Heart left ventricle (tissue), 16 donors: ENCODE data around the gene POLR1C. TPM values are rescaled to one million over a fixed set of nuclear protein-coding genes. Genes with fewer than 3 reads are reported as not detected.
"Not testable (repeated sequence)": the region's sequence is repeated elsewhere in the genome, so short reads cannot be mapped to it uniquely, and the experiment has no call there.

ENCODE experiments used
- ATAC-seq, 4 donors: fragments of 200-7000 bp; cut with Tn5 transposase; one replicate each; pipeline ENCODE4 v1.9.1; 2020 to 2022; ENCODE audit warnings: moderate library complexity in 4 of 4, mild to moderate bottlenecking in 3 of 4, moderate number of reproducible peaks in 1 of 4
- DNase-seq, 5 donors: peaks; one replicate each; pipeline ENCODE4 v3.0.0-alpha.2; 2020
- H3K27ac ChIP-seq, 12 donors: fragments of 200-600 bp; sonication (generic) in 4 of 12; one replicate each; pipeline versions ENCODE4 v1.5.0 to v1.8.0; 2016 to 2022; ENCODE audit warnings: mild to moderate bottlenecking in 2 of 12
- H3K27me3 ChIP-seq, 9 donors: fragments of 200-600 bp; sonication (generic) in 2 of 9; one replicate each; pipeline versions ENCODE4 v1.5.1 to v1.8.0; 2016 to 2022; ENCODE audit warnings: mild to moderate bottlenecking in 3 of 9
- H3K36me3 ChIP-seq, 9 donors: fragments of 200-600 bp; sonication (generic) in 2 of 9; one replicate each; pipeline versions ENCODE4 v1.5.0 to v1.8.0; 2018 to 2022; ENCODE audit warnings: mild to moderate bottlenecking in 2 of 9
- H3K4me1 ChIP-seq, 12 donors: fragments of 200-600 bp; sonication (generic) in 4 of 12; one replicate each; pipeline versions ENCODE4 v1.5.0 to v1.8.0; 2016 to 2022; ENCODE audit warnings: mild to moderate bottlenecking in 3 of 12
- H3K4me3 ChIP-seq, 12 donors: fragments of 200-600 bp; sonication (generic) in 4 of 12; one replicate each; pipeline versions ENCODE4 v1.5.0 to v1.8.0; 2017 to 2022; ENCODE audit warnings: mild to moderate bottlenecking in 9 of 12, moderate library complexity in 4 of 12
- H3K9me3 ChIP-seq, 12 donors: fragments of 200-600 bp; sonication (generic) in 4 of 12; one replicate each; pipeline versions ENCODE4 v1.5.0 to v1.8.0; 2016 to 2022; ENCODE audit warnings: mild to moderate bottlenecking in 1 of 12
- POLR2A ChIP-seq, 2 donors: fragments of 450-650 bp; IDR thresholded peaks; one replicate each; pipeline ENCODE4 v1.6.1; 2017; ENCODE audit warnings: antibody characterized with exemption in 2 of 2, mild to moderate bottlenecking in 2 of 2, moderate library complexity in 2 of 2
- WGBS, 4 donors: extraction: QIAGEN DNeasy Blood & Tissue Kit in 2 of 4; methylation state at CpG; one replicate each; pipeline versions ENCODE4 v1.1.5 to v1.1.7; 2013 to 2018; 5-methylcytosine and 5-hydroxymethylcytosine counted together
- intact Hi-C, 10 donors: fragments of 100-400 bp; cut with DNase I; formaldehyde crosslinking; loops; one replicate each; pipeline versions ENCODE4 v1.11.1 to v1.14.2; 2022
- polyA plus RNA-seq, 2 donors: library from polyadenylated mRNA; stranded (reverse); fragments of 200-250 nt; gene quantifications; one replicate each; pipeline ENCODE4 v1.2.3, GENCODE V29; 2013
- total RNA-seq, 9 donors: library from RNA; depleted of rRNA in 2 of 9; stranded (reverse); fragments of >200 nt in 2 of 9; fragmentation: NEBNext Ultra II Directional in 3 of 9; extraction: Animal tissue kit (Norgen Biotek cat#: 25700) in 3 of 9; gene quantifications; one replicate each; pipeline versions ENCODE4 v1.1.0 to v1.2.4, GENCODE V29; 2016 to 2023
- TF ChIP-seq, protein P1 (sequence below), 12 donors: fragments of 200-600 bp; sonication (generic) in 4 of 12; IDR thresholded peaks; one replicate each; pipeline versions ENCODE4 v1.5.0 to v1.8.0; 2018 to 2022; ENCODE audit warnings: antibody characterized with exemption in 12 of 12, mild to moderate bottlenecking in 5 of 12
- donor health status: ischemic (EF 13 %, LVEDD 7.1; RV severe dilation, severe dysfunction).
- donor health status: healthy with polysubstance abuse.
- donor health status: DM: no; HTN: yes; CAD: no.
- donor health status: DM: no; HTN: no; CAD: no.
- donor health status: ischemic (EF 25% LVEDD 6.9; RV normal size, moderate dysfunction).
- donor health status: ischemic (EF 25% LVEDD 5.7; RV mildly dilated, moderate dysfunction).
- donor health status: healthy.
- donor health status: DM: yes; HTN: yes; CAD: no.
- donor health status: ischemic (EF 35%, LVEDD 5.7; RV mildly dilated, moderate dysfunction).
- donor health status: nonischemic (EF 11% LVEDD 7.7; RV severe dilation, severe dysfunction).
- donor health status: DM: yes; HTN: yes; CAD: no.
- donor health status: PGD.
- donor health status: ischemic (EF 29% LVEDD 5.4; RV normal size, mild dysfunction).
- donor health status: nonischemic (EF 23%, LVEDD 6.1; RV moderate dilation, normal function).

Gene POLR1C
- total and polyA plus RNA-seq, 11 donors: 9.5 to 52.9 (median 13.5) TPM

DNA sequence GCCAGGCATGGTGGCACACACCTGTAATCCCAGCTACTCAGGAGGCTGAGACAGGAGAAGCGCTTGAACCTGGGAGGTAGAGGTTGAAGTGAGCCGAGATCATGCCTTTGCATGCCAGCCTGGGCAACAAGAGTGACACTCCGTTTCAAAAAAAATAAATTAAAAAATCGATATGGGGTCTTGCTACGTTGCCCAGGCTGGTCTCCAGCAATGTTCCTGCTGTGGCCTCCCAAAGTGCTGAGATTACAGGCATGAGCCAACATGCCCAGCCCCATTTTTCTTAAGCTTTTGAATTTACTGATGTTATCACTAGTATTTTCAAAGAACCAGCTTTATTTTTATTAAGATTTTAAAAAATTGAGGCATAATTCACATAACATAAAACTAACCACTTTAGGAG is 23.6 kb downstream of the POLR1C start:
- intact Hi-C loops: no loop called here
- TF ChIP-seq, protein P1, sequence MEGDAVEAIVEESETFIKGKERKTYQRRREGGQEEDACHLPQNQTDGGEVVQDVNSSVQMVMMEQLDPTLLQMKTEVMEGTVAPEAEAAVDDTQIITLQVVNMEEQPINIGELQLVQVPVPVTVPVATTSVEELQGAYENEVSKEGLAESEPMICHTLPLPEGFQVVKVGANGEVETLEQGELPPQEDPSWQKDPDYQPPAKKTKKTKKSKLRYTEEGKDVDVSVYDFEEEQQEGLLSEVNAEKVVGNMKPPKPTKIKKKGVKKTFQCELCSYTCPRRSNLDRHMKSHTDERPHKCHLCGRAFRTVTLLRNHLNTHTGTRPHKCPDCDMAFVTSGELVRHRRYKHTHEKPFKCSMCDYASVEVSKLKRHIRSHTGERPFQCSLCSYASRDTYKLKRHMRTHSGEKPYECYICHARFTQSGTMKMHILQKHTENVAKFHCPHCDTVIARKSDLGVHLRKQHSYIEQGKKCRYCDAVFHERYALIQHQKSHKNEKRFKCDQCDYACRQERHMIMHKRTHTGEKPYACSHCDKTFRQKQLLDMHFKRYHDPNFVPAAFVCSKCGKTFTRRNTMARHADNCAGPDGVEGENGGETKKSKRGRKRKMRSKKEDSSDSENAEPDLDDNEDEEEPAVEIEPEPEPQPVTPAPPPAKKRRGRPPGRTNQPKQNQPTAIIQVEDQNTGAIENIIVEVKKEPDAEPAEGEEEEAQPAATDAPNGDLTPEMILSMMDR (IDR thresholded peaks at IDR 0.05): no peak
- TF ChIP-seq POLR2A (IDR thresholded peaks at IDR 0.05): no peak
- no peaks in the 10 kb centered on the region for H3K27me3 ChIP-seq
- peaks cover 0 to 90% (median 72%) of the 10 kb centered on the region in 9 donors for H3K36me3 ChIP-seq
- no peak for DNase-seq
- H3K4me3 ChIP-seq: no peak overlapping the region
- no peak for ATAC-seq
- H3K27ac ChIP-seq: no peak overlapping the region
- no peaks in the 10 kb centered on the region for H3K9me3 ChIP-seq
- 94 to 99% (median 98%) methylated on average over 5 of the region's 5 CpGs for WGBS, 4 donors
- H3K4me1 ChIP-seq: no peaks in the 10 kb centered on the region

DNA sequence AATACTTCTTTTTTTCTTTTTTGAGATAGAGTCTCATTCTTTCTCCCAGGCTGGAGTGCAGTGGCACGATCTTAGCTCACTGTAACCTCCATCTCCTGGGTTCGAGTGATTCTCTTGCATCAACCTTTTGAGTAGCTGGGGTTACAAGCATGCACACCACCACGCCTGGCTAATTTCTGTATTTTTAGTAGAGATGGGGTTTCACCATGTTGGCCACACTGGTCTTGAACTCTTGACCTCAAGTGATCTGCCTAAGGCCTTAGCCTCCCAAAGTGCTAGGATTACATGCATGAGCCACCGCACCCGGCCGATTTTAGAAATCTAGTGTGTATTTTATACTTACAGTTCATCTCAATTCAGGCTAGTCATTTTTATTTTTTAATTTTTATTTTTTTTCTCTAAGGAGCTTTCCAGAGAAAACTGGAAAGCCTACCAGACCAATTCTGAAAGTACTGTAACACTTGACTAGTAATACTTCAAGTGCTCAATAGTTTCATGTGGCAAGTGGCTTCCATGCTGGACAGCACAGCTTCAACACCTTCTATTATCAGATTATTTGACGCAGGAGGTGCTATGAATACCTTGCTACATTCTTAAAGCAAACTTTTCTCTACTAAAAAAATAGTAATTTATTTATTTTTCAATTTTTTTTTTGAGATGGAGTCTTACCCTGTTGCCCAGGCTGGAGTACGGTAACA is 25.0 kb downstream of the POLR1C start:
- 93 to 95% (median 94%) methylated on average over 8 of the region's 8 CpGs for WGBS, 4 donors
- TF ChIP-seq, protein P1 (IDR thresholded peaks at IDR 0.05): no peak
- no peak for TF ChIP-seq POLR2A (IDR thresholded peaks at IDR 0.05)
- Histone ChIP-seq H3K27ac (no peak overlapping the region), H3K4me1 (no peaks in the 10 kb centered on the region), H3K27me3 (no peaks in the 10 kb centered on the region), H3K9me3 (no peaks in the 10 kb centered on the region), H3K36me3 (peaks cover 0 to 93% (median 79%) of the 10 kb centered on the region in 9 donors), H3K4me3 (no peak overlapping the region)
- ATAC-seq (no peak), DNase-seq (no peak)
- intact Hi-C loops: no loop called here

DNA sequence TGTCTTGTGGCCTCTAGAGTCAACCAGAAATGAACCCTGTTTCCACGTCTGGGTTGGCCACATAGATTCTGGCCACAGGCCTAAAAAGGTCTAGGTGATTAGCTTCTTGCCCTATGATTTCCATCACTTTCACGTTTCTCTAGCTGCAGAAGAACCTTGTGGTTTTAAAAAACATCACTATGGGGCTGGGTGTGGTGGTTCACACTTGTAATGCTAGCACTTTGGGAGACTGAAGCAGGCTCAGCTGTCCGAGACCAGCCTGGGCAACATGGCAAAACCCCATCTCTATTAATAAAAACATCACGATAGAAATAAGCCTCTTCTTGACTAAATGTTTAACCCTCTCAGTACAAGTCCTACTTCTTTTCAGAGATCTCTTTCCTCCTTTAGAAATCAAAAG is 27.6 kb downstream of the POLR1C start:
- intact Hi-C loops: no loop called here
- Histone ChIP-seq H3K4me1 (no peaks in the 10 kb centered on the region), H3K27ac (no peak overlapping the region), H3K36me3 (peaks cover 0 to 99% (median 96%) of the 10 kb centered on the region in 9 donors), H3K9me3 (no peaks in the 10 kb centered on the region), H3K4me3 (no peak overlapping the region), H3K27me3 (no peaks in the 10 kb centered on the region)
- ATAC-seq: no peak
- TF ChIP-seq, protein P1 (IDR thresholded peaks at IDR 0.05): no peak
- no peak for TF ChIP-seq POLR2A (IDR thresholded peaks at IDR 0.05)
- WGBS, 4 donors: 60 to 72% (median 64%) methylated on average over 4 of the region's 4 CpGs
- DNase-seq: no peak

DNA sequence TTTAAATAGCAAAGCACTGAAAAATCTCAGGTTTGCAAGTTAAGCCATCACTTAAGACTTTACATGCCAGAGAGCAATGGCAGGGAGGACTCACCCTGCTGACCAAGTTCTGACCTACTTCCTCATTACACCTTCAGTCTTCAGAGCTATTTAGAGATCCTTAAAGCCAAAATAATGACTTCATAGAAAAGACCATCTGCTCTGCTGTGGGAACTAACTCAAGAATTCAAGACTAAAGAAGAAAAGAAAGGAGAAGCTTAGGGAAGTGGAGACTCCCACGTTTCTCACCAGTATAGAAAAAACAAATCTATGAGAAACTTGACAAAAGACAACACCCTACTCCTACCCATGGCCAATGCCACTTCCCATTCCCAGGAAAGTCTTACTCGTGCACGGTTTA is 30.3 kb downstream of the POLR1C start:
- Histone ChIP-seq H3K4me3 (no peak overlapping the region), H3K4me1 (no peaks in the 10 kb centered on the region), H3K36me3 (peaks cover 0 to 100% (median 99%) of the 10 kb centered on the region in 9 donors), H3K9me3 (no peaks in the 10 kb centered on the region), H3K27ac (no peak overlapping the region), H3K27me3 (no peaks in the 10 kb centered on the region)
- no peak for ATAC-seq
- TF ChIP-seq, protein P1 (IDR thresholded peaks at IDR 0.05): no peak
- no peak for TF ChIP-seq POLR2A (IDR thresholded peaks at IDR 0.05)
- no peak for DNase-seq
- WGBS, 4 donors: 79 to 88% (median 84%) methylated on average over 3 of the region's 3 CpGs
- intact Hi-C loops: no loop called here

DNA sequence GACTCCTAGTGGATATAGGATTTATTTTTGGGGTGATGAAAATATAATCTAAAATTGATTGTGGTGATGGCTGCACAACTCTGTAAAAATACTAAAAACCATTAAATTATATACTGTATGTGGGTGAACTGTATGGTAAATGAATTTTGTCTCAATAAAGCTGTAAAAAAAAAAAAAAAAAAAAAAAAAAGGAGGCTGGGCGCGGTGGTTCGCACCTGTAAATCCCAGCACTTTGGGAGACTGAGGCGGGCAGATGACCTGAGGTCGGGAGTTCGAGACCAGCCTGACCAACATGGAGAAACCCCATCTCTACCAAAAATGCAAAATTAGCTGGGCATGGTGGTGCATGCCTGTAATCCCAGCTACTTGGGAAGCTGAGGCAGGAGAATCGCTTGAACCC is 40.7 kb downstream of the POLR1C start:
- H3K36me3 ChIP-seq: peaks cover 0 to 100% (median 99%) of the 10 kb centered on the region in 9 donors
- H3K27me3 ChIP-seq, H3K9me3 ChIP-seq, DNase-seq, H3K4me1 ChIP-seq, ATAC-seq, H3K4me3 ChIP-seq, H3K27ac ChIP-seq, intact Hi-C loops: not testable (repeated sequence)
- 87 to 96% (median 93%) methylated on average over 7 of the region's 7 CpGs for WGBS, 4 donors
